A673 (cell line): ENCODE measurements around the gene RPS21.

Source experiments
- EZH2 ChIP-seq: fragments of 200-600 bp; sonication (generic); IDR thresholded peaks from 2 replicates; pipeline ENCODE4 v1.6.1; 2017; ENCODE audit warnings: borderline replicate concordance, low read depth, mild to moderate bottlenecking, mixed read lengths, antibody characterized with exemption, low read length; ENCODE audit not compliant: poor library complexity, severe bottlenecking
- TF ChIP-seq, protein P1 (sequence below): fragments of 300-800, 200-600 bp; sonication (generic); conservative IDR thresholded peaks from 2 replicates; pipeline ENCODE4 v1.5.1; 2017; ENCODE audit warnings: low read depth, mild to moderate bottlenecking, antibody characterized with exemption, low read length, moderate library complexity, mixed read lengths

DNA sequence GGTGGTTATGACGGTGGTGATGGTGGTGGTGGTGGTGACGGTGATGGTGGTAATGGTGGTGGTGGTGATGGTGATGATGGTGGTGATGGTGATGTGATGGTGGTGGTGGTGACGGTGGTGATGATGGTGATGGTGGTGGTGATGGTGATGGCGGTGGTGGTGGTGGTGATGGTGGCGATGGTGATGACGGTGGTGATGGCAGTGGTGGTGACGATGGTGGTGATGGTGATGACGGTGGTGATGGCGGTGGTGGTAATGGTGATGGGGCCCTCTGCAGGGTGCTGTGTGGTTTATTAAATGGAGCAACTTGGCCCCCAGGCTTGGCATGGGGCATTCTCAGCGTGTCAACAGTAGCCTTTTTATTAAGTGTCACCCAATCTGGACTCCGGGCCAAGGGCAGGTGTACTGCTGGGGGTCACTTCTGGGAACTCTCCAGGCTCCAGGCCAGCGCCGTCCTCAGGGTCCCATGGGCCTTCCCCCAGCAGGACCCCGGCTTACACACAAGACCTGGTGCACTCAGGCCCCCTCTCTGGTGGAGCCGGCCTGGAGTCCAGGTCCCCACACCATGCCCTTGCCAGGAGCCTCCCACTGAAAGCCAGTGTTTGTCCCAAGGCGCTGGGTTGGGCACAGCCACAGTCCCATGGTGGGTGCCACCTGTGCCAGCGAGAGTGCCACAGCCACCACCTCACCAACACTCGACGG is 11.4 kb downstream of the RPS21 start:
- TF ChIP-seq, protein P1, sequence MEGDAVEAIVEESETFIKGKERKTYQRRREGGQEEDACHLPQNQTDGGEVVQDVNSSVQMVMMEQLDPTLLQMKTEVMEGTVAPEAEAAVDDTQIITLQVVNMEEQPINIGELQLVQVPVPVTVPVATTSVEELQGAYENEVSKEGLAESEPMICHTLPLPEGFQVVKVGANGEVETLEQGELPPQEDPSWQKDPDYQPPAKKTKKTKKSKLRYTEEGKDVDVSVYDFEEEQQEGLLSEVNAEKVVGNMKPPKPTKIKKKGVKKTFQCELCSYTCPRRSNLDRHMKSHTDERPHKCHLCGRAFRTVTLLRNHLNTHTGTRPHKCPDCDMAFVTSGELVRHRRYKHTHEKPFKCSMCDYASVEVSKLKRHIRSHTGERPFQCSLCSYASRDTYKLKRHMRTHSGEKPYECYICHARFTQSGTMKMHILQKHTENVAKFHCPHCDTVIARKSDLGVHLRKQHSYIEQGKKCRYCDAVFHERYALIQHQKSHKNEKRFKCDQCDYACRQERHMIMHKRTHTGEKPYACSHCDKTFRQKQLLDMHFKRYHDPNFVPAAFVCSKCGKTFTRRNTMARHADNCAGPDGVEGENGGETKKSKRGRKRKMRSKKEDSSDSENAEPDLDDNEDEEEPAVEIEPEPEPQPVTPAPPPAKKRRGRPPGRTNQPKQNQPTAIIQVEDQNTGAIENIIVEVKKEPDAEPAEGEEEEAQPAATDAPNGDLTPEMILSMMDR = no peak
- TF ChIP-seq EZH2 = no peak
